NCI-H2081 (cell line): ENCODE data around the gene ADGRL3.

Experiments used
- DNase-seq, 2 experiments: peaks; one replicate each; lab custom pipeline; 2025; lab: John Stamatoyannopoulos, UW

ADGRL3 gene

DNA sequence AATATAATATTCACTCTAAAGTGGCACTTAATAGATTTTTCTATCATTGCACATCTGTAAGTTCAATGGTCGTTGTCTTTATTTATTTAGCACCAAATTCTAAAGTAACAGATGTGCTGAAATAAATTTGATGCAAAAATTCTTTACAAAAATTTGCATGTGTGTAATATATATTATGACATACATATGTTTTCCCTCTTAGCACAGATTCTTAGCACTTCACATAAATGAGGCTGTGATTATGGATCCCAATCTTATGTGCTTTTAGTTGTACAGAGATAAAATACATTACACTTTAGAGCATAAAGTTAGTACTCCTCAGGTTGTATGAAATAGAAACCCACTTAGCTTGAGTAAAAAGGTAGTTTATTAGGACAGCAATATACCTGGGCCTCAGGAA, 915.1 kb downstream of the ADGRL3 start:
- no peak for DNase-seq

DNA sequence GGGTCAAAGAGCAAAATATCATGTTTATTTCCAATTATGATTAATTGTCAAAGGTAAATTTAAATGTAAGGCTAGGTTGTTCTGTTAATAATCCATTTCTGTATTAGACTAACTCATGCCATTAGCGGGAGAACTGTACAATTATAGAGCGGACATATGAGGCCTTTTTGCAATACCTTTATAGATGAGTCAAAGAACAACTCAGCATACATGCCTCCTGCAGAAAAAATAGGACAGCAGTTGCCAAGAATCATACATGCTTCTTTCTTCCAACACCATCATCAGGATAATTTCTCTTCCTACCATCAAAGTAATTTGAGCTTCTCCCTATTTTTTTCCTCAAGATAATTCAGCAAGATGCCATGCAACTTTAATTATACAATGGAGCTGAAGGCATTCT, 917.8 kb downstream of the ADGRL3 start:
- no peak for DNase-seq

DNA sequence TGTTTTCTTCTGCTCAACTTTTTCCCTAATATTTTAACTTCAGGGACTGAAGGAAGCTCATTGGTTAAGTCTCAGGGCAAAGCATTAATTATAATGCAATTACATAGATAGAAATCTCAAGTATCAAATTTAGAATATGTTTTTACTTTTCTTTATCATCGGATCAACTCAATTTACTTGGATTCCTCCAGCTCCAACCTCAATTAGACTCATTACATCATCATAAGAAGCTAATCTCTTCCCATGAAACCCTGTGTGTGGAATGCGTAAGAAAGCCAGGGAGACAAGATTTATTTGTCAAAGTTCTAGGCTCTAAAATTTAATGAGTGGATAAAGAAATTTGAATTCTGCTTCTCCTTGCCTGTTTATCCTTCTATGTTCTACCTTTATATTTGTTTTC, 918.4 kb downstream of the ADGRL3 start:
- no peak for DNase-seq

DNA sequence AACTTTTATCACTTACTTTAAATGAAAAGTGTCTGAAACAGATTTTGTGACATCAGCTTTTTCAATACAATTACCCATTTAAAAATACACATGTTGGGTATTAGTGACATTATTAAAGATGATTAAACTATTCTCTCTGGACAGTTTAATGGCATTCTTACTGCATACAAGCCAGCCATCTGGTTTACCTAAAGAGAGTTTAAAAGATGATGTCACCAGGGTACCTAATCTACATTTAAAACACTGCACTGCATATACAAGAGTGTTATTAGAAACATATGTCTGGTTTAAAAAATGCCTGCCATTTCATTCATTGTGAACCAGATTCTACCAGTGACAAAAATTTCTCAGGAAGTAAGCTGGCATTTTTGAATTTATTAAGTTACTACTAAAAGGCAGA, 919.1 kb downstream of the ADGRL3 start:
- no peak for DNase-seq

DNA sequence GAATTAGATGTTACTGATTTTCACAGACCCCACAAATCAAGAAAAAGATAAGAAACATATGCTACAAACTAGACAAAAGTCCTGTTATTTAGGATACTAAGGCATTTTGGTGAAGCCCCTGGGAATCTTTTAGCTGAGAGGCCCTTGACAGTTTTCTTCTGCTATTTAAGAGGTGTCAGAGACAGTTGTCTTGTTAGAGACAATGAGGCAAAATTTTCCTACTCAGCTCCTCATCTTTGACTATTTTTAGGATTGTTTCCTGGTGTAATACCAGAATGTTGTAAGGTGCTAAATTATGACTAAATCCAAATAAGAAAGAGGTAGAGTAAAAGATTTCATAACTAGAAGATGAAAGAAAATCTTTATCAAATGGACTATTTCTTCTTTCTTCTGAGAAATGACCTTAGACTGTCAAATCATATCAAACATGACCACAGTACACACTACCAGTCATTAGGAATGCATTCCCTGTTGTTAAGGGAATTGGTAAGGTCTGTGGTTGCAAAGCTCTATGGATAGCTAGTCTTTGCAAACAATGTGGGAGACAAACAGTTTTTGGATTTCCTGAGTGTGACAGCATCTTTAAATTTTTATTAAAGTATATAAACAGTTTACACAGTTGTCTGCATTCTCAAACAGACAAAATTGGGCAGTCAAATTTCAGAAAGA, 926.1 kb downstream of the ADGRL3 start:
- DNase-seq = no peak
